Lower leg skin (tissue), 3 donors: ENCODE data around the gene KCNMA1.

ENCODE experiments used
- POLR2A ChIP-seq, 2 donors: fragments of 450-650 bp; IDR thresholded peaks; one replicate each; pipeline ENCODE4 v1.6.1; 2016 to 2017; ENCODE audit warnings: antibody characterized with exemption in 2 of 2, mild to moderate bottlenecking in 1 of 2, moderate library complexity in 1 of 2
- TF ChIP-seq, protein P1 (sequence below), 3 donors: fragments of 450-650 bp; IDR thresholded peaks; one replicate each; pipeline ENCODE4 v1.5.1; 2016; ENCODE audit warnings: antibody characterized with exemption in 3 of 3, mild to moderate bottlenecking in 3 of 3, moderate library complexity in 2 of 3

DNA sequence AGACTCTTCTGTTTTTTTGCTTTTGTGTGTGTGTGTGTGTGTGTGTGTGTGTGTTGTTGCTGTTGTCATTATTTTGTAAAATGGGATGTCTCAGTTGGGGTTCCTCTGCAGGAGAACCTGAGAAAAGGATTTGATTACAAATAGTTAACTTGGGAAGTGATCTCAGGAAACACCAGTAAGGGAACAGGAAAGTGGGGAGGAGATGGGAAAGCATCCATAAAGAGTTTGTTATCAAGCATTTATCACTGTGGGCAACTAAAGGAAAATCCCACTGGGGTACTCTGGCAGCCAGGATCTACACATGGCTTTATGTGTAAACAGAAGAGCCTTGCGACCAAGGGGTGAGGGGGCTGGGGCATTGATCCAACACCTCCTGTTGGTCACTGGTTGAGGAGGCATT lies 485.4 kb downstream of the KCNMA1 start:
- TF ChIP-seq POLR2A (IDR thresholded peaks at IDR 0.05) = no peak
- TF ChIP-seq, protein P1, sequence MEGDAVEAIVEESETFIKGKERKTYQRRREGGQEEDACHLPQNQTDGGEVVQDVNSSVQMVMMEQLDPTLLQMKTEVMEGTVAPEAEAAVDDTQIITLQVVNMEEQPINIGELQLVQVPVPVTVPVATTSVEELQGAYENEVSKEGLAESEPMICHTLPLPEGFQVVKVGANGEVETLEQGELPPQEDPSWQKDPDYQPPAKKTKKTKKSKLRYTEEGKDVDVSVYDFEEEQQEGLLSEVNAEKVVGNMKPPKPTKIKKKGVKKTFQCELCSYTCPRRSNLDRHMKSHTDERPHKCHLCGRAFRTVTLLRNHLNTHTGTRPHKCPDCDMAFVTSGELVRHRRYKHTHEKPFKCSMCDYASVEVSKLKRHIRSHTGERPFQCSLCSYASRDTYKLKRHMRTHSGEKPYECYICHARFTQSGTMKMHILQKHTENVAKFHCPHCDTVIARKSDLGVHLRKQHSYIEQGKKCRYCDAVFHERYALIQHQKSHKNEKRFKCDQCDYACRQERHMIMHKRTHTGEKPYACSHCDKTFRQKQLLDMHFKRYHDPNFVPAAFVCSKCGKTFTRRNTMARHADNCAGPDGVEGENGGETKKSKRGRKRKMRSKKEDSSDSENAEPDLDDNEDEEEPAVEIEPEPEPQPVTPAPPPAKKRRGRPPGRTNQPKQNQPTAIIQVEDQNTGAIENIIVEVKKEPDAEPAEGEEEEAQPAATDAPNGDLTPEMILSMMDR (IDR thresholded peaks at IDR 0.05) = no peak
